ENCODE measurements around the gene LRPAP1.
"Not testable (repeated sequence)": the region's sequence is repeated elsewhere in the genome, so short reads cannot be mapped to it uniquely, and the experiment has no call there.

Gene LRPAP1

GRCh38 chr4:3512719-3513118, 19.5 kb downstream of the LRPAP1 start:
- Histone ChIP-seq H3K27me3 (ENCODE audit: control insufficient read depth, insufficient read depth, low read length, poor library complexity, severe bottlenecking) (no peaks in the 10 kb centered on the region), H3K9me3 (ENCODE audit: control insufficient read depth, low read length) (no peaks in the 10 kb centered on the region), H3K27ac (ENCODE audit: insufficient read depth, low read depth, low read length, poor library complexity, severe bottlenecking) (no peak overlapping the region), H3K36me3 (ENCODE audit: control insufficient read depth, insufficient read depth, low read length) (peaks cover 42% of the 10 kb centered on the region), H3K4me1 (ENCODE audit: control insufficient read depth, insufficient read depth, low read length) (no peaks in the 10 kb centered on the region), H3K4me3 (ENCODE audit: insufficient read depth, low read depth, low read length) (no peak overlapping the region)
- WGBS, 2 experiments: 93 to 96% methylated on average over 22 of the region's 22 CpGs

GRCh38 chr4:3512279-3512678, 19.9 kb downstream of the LRPAP1 start:
- WGBS, 2 experiments: 95 to 97% methylated on average over 13 of the region's 13 CpGs
- H3K27me3 ChIP-seq (ENCODE audit: control insufficient read depth, insufficient read depth, low read length, poor library complexity, severe bottlenecking): no peaks in the 10 kb centered on the region
- H3K27ac ChIP-seq (ENCODE audit: insufficient read depth, low read depth, low read length, poor library complexity, severe bottlenecking): no peak overlapping the region
- no peaks in the 10 kb centered on the region for H3K9me3 ChIP-seq (ENCODE audit: control insufficient read depth, low read length)
- no peaks in the 10 kb centered on the region for H3K4me1 ChIP-seq (ENCODE audit: control insufficient read depth, insufficient read depth, low read length)
- peaks cover 38% of the 10 kb centered on the region for H3K36me3 ChIP-seq (ENCODE audit: control insufficient read depth, insufficient read depth, low read length)
- H3K4me3 ChIP-seq (ENCODE audit: insufficient read depth, low read depth, low read length): no peak overlapping the region

- not testable (repeated sequence) for H3K4me1 ChIP-seq (ENCODE audit: control insufficient read depth, insufficient read depth, low read length); H3K9me3 ChIP-seq (ENCODE audit: control insufficient read depth, low read length); H3K27me3 ChIP-seq (ENCODE audit: control insufficient read depth, insufficient read depth, low read length, poor library complexity, severe bottlenecking); H3K4me3 ChIP-seq (ENCODE audit: insufficient read depth, low read depth, low read length); H3K27ac ChIP-seq (ENCODE audit: insufficient read depth, low read depth, low read length, poor library complexity, severe bottlenecking)
- H3K36me3 ChIP-seq (ENCODE audit: control insufficient read depth, insufficient read depth, low read length): peaks cover 33% of the 10 kb centered on the region
- 95 to 97% methylated on average over 15 to 18 of the region's 27 CpGs for WGBS, 2 experiments
Measured at GRCh38 chr4:3511601-3512000, 20.6 kb downstream of the LRPAP1 start.

- no peaks in the 10 kb centered on the region for H3K9me3 ChIP-seq (ENCODE audit: control insufficient read depth, low read length)
- no peaks in the 10 kb centered on the region for H3K4me1 ChIP-seq (ENCODE audit: control insufficient read depth, insufficient read depth, low read length)
- H3K27ac ChIP-seq (ENCODE audit: insufficient read depth, low read depth, low read length, poor library complexity, severe bottlenecking): no peak overlapping the region
- H3K36me3 ChIP-seq (ENCODE audit: control insufficient read depth, insufficient read depth, low read length): peaks cover 33% of the 10 kb centered on the region
- H3K27me3 ChIP-seq (ENCODE audit: control insufficient read depth, insufficient read depth, low read length, poor library complexity, severe bottlenecking): no peaks in the 10 kb centered on the region
- 94 to 96% methylated on average over 6 of the region's 6 CpGs for WGBS, 2 experiments
- no peak overlapping the region for H3K4me3 ChIP-seq (ENCODE audit: insufficient read depth, low read depth, low read length)
Measured at GRCh38 chr4:3511187-3511586, 21.0 kb downstream of the LRPAP1 start.

GRCh38 chr4:3510481-3510880, 21.7 kb downstream of the LRPAP1 start:
- 93 to 94% methylated on average over 16 of the region's 16 CpGs for WGBS, 2 experiments
- no peaks in the 10 kb centered on the region for H3K4me1 ChIP-seq (ENCODE audit: control insufficient read depth, insufficient read depth, low read length)
- peaks cover 33% of the 10 kb centered on the region for H3K36me3 ChIP-seq (ENCODE audit: control insufficient read depth, insufficient read depth, low read length)
- H3K9me3 ChIP-seq (ENCODE audit: control insufficient read depth, low read length): no peaks in the 10 kb centered on the region
- no peaks in the 10 kb centered on the region for H3K27me3 ChIP-seq (ENCODE audit: control insufficient read depth, insufficient read depth, low read length, poor library complexity, severe bottlenecking)
- no peak overlapping the region for H3K27ac ChIP-seq (ENCODE audit: insufficient read depth, low read depth, low read length, poor library complexity, severe bottlenecking)
- no peak overlapping the region for H3K4me3 ChIP-seq (ENCODE audit: insufficient read depth, low read depth, low read length)

GRCh38 chr4:3508542-3508941, 23.7 kb downstream of the LRPAP1 start:
- Histone ChIP-seq H3K9me3 (ENCODE audit: control insufficient read depth, low read length) (no peaks in the 10 kb centered on the region), H3K27ac (ENCODE audit: insufficient read depth, low read depth, low read length, poor library complexity, severe bottlenecking) (no peak overlapping the region), H3K27me3 (ENCODE audit: control insufficient read depth, insufficient read depth, low read length, poor library complexity, severe bottlenecking) (no peaks in the 10 kb centered on the region), H3K4me3 (ENCODE audit: insufficient read depth, low read depth, low read length) (no peak overlapping the region), H3K4me1 (ENCODE audit: control insufficient read depth, insufficient read depth, low read length) (no peaks in the 10 kb centered on the region), H3K36me3 (ENCODE audit: control insufficient read depth, insufficient read depth, low read length) (peaks cover 27% of the 10 kb centered on the region)
- 90% methylated on average over 10 of the region's 10 CpGs for WGBS, 2 experiments

GRCh38 chr4:3505231-3505630, 27.0 kb downstream of the LRPAP1 start:
- H3K36me3 ChIP-seq (ENCODE audit: control insufficient read depth, insufficient read depth, low read length): peaks cover 5% of the 10 kb centered on the region
- H3K4me3 ChIP-seq (ENCODE audit: insufficient read depth, low read depth, low read length): no peak overlapping the region
- 93 to 94% methylated on average over 16 of the region's 16 CpGs for WGBS, 2 experiments
- H3K9me3 ChIP-seq (ENCODE audit: control insufficient read depth, low read length): no peaks in the 10 kb centered on the region
- H3K27me3 ChIP-seq (ENCODE audit: control insufficient read depth, insufficient read depth, low read length, poor library complexity, severe bottlenecking): no peaks in the 10 kb centered on the region
- no peak overlapping the region for H3K27ac ChIP-seq (ENCODE audit: insufficient read depth, low read depth, low read length, poor library complexity, severe bottlenecking)
- H3K4me1 ChIP-seq (ENCODE audit: control insufficient read depth, insufficient read depth, low read length): no peaks in the 10 kb centered on the region

- no peaks in the 10 kb centered on the region for H3K27me3 ChIP-seq (ENCODE audit: control insufficient read depth, insufficient read depth, low read length, poor library complexity, severe bottlenecking)
- H3K36me3 ChIP-seq (ENCODE audit: control insufficient read depth, insufficient read depth, low read length): no peaks in the 10 kb centered on the region
- no peaks in the 10 kb centered on the region for H3K9me3 ChIP-seq (ENCODE audit: control insufficient read depth, low read length)
- 92% methylated on average over 37 to 39 of the region's 39 CpGs for WGBS, 2 experiments
- no peak overlapping the region for H3K27ac ChIP-seq (ENCODE audit: insufficient read depth, low read depth, low read length, poor library complexity, severe bottlenecking)
- H3K4me3 ChIP-seq (ENCODE audit: insufficient read depth, low read depth, low read length): no peak overlapping the region
- no peaks in the 10 kb centered on the region for H3K4me1 ChIP-seq (ENCODE audit: control insufficient read depth, insufficient read depth, low read length)
Measured at GRCh38 chr4:3502941-3503936, 29.0 kb downstream of the LRPAP1 start.

- H3K36me3 ChIP-seq (ENCODE audit: control insufficient read depth, insufficient read depth, low read length): no peaks in the 10 kb centered on the region
- no peak overlapping the region for H3K4me3 ChIP-seq (ENCODE audit: insufficient read depth, low read depth, low read length)
- H3K9me3 ChIP-seq (ENCODE audit: control insufficient read depth, low read length): no peaks in the 10 kb centered on the region
- no peaks in the 10 kb centered on the region for H3K27me3 ChIP-seq (ENCODE audit: control insufficient read depth, insufficient read depth, low read length, poor library complexity, severe bottlenecking)
- no peaks in the 10 kb centered on the region for H3K4me1 ChIP-seq (ENCODE audit: control insufficient read depth, insufficient read depth, low read length)
- no peak overlapping the region for H3K27ac ChIP-seq (ENCODE audit: insufficient read depth, low read depth, low read length, poor library complexity, severe bottlenecking)
- 86 to 90% methylated on average over 19 of the region's 19 CpGs for WGBS, 2 experiments
Measured at GRCh38 chr4:3501825-3502425, 30.3 kb downstream of the LRPAP1 start.

- H3K36me3 ChIP-seq (ENCODE audit: control insufficient read depth, insufficient read depth, low read length): no peaks in the 10 kb centered on the region
- no peaks in the 10 kb centered on the region for H3K27me3 ChIP-seq (ENCODE audit: control insufficient read depth, insufficient read depth, low read length, poor library complexity, severe bottlenecking)
- no peaks in the 10 kb centered on the region for H3K9me3 ChIP-seq (ENCODE audit: control insufficient read depth, low read length)
- peaks cover 2% of the 10 kb centered on the region for H3K4me1 ChIP-seq (ENCODE audit: control insufficient read depth, insufficient read depth, low read length)
- H3K27ac ChIP-seq (ENCODE audit: insufficient read depth, low read depth, low read length, poor library complexity, severe bottlenecking): no peak overlapping the region
- 88 to 89% methylated on average over 24 of the region's 24 CpGs for WGBS, 2 experiments
- H3K4me3 ChIP-seq (ENCODE audit: insufficient read depth, low read depth, low read length): no peak overlapping the region
Measured at GRCh38 chr4:3501126-3501824, 30.9 kb downstream of the LRPAP1 start.

All from ectodermal cell (in vitro differentiated cells).